Upper lobe of left lung (tissue), 6 donors: ENCODE results near the gene RAB18. TPM values are rescaled to one million over a fixed set of nuclear protein-coding genes. Genes with fewer than 3 reads are reported as not detected.
A peak's percentile ranks its signal among the peaks of the same experiment; 100 is the strongest.

Source experiments
- ATAC-seq, 2 donors: fragments of 200-7000 bp; cut with Tn5 transposase; one replicate each; pipeline ENCODE4 v1.9.1; 2022; ENCODE audit warnings: mild to moderate bottlenecking in 2 of 2, moderate library complexity in 2 of 2; ENCODE audit not compliant: low FRiP score in 2 of 2
- DNase-seq, 2 donors: peaks; one replicate each; pipeline ENCODE4 v3.0.0-alpha.2; 2019 to 2020
- H3K27ac ChIP-seq, 4 donors: fragments of 200-600 bp; sonication (generic); one replicate each; pipeline ENCODE4 v1.5.1; 2016 to 2019
- H3K27me3 ChIP-seq, 4 donors: fragments of 200-600 bp; sonication (generic); one replicate each; pipeline ENCODE4 v1.5.1; 2017 to 2019
- H3K36me3 ChIP-seq, 4 donors: fragments of 200-600 bp; sonication (generic); one replicate each; pipeline ENCODE4 v1.5.1; 2016 to 2019
- H3K4me1 ChIP-seq, 4 donors: fragments of 200-600 bp; sonication (generic); one replicate each; pipeline ENCODE4 v1.5.1; 2018 to 2019
- H3K4me3 ChIP-seq, 4 donors: fragments of 200-600 bp; sonication (generic); one replicate each; pipeline ENCODE4 v1.5.1; 2017 to 2019; ENCODE audit warnings: mild to moderate bottlenecking in 2 of 4, moderate library complexity in 1 of 4
- H3K9me3 ChIP-seq, 4 donors: fragments of 200-600 bp; sonication (generic); one replicate each; pipeline ENCODE4 v1.5.1; 2018 to 2019
- CTCF ChIP-seq, 6 experiments: fragments of 450-650 bp in 4 of 6; fragments of 200-600 bp in 2 of 6; sonication (generic) in 2 of 6; IDR thresholded peaks; one replicate each; pipeline ENCODE4 v1.5.1; 2016 to 2019; ENCODE audit warnings: antibody characterized with exemption in 6 of 6
- EP300 ChIP-seq, 4 donors: sonication (generic); formaldehyde crosslinking; IDR thresholded peaks; one replicate each; pipeline ENCODE4 v1.5.1; 2017; ENCODE audit warnings: antibody characterized with exemption in 4 of 4, control low read depth in 2 of 4
- POLR2A ChIP-seq, 4 donors: fragments of 450-650 bp; IDR thresholded peaks; one replicate each; pipeline ENCODE4 v1.5.1; 2016 to 2017; ENCODE audit warnings: antibody characterized with exemption in 4 of 4, mild to moderate bottlenecking in 2 of 4
- POLR2AphosphoS5 ChIP-seq, 2 donors: sonication (generic); formaldehyde crosslinking; IDR thresholded peaks; one replicate each; pipeline ENCODE4 v1.5.1; 2017; ENCODE audit warnings: antibody characterized with exemption in 2 of 2
- WGBS, 2 donors: methylation state at CpG; one replicate each; pipeline ENCODE4 v1.1.5; 2017 to 2018; 5-methylcytosine and 5-hydroxymethylcytosine counted together
- total RNA-seq, 6 donors: library from RNA; depleted of rRNA in 4 of 6; stranded (reverse); fragments of >200 nt in 4 of 6; gene quantifications; one replicate each; pipeline versions ENCODE4 v1.1.0 to v1.2.1, GENCODE V29; 2016 to 2021
- donor health status: DM: no; HTN: no; CAD: no; lungs with moderate emphysema.
- donor health status: DM: no; HTN: yes; CAD: no; lungs with severe emphysema.

Gene RAB18
- total RNA-seq, 6 donors from 2014 or later, result 27.9 to 91.3 (median 45.0) TPM

GRCh38 chr10:27542812-27543211 lies 38.7 kb downstream of the RAB18 start:
- DNase-seq (no peak), ATAC-seq (no peak)
- H3K4me1 ChIP-seq, result peaks cover 0 to 9% (median 0%) of the 10 kb centered on the region in 4 donors
- 85 to 97% methylated on average over 2 of the region's 2 CpGs for WGBS, 2 donors
- H3K27me3 ChIP-seq, result no peaks in the 10 kb centered on the region
- no peak overlapping the region for H3K27ac ChIP-seq
- no peak overlapping the region for H3K4me3 ChIP-seq
- H3K36me3 ChIP-seq, result peaks cover 0 to 47% (median 13%) of the 10 kb centered on the region in 4 donors
- no peak for TF ChIP-seq EP300 (IDR thresholded peaks at IDR 0.05)
- no peak for TF ChIP-seq CTCF (IDR thresholded peaks at IDR 0.05)
- no peak for TF ChIP-seq POLR2AphosphoS5 (IDR thresholded peaks at IDR 0.05)
- no peak for TF ChIP-seq POLR2A (IDR thresholded peaks at IDR 0.05)
- H3K9me3 ChIP-seq, result no peaks in the 10 kb centered on the region

GRCh38 chr10:27547047-27547446 lies 42.9 kb downstream of the RAB18 start:
- no peak for ATAC-seq
- 95% methylated on average over 2 of the region's 2 CpGs for WGBS, 2 donors

GRCh38 chr10:27547482-27547881 lies 43.4 kb downstream of the RAB18 start:
- H3K27ac ChIP-seq, result no peak overlapping the region
- ATAC-seq, result no peak
- H3K4me1 ChIP-seq, result no peaks in the 10 kb centered on the region
- 94 to 96% methylated on average over 3 of the region's 3 CpGs for WGBS, 2 donors
- no peaks in the 10 kb centered on the region for H3K27me3 ChIP-seq
- no peak for TF ChIP-seq POLR2A (IDR thresholded peaks at IDR 0.05)
- no peak for TF ChIP-seq POLR2AphosphoS5 (IDR thresholded peaks at IDR 0.05)
- TF ChIP-seq EP300 (IDR thresholded peaks at IDR 0.05), result no peak
- no peak for TF ChIP-seq CTCF (IDR thresholded peaks at IDR 0.05)
- H3K9me3 ChIP-seq, result no peaks in the 10 kb centered on the region
- DNase-seq, result no peak
- peaks cover 0 to 25% (median 5%) of the 10 kb centered on the region in 4 donors for H3K36me3 ChIP-seq
- no peak overlapping the region for H3K4me3 ChIP-seq

More at GRCh38 chr10:27547047-27547446, 42.9 kb downstream of the RAB18 start:
- no peak for TF ChIP-seq CTCF (IDR thresholded peaks at IDR 0.05)
- no peak for TF ChIP-seq POLR2AphosphoS5 (IDR thresholded peaks at IDR 0.05)
- no peak for TF ChIP-seq POLR2A (IDR thresholded peaks at IDR 0.05)
- TF ChIP-seq EP300 (IDR thresholded peaks at IDR 0.05), result no peak
- no peaks in the 10 kb centered on the region for H3K9me3 ChIP-seq
- H3K4me3 ChIP-seq, result no peak overlapping the region
- no peak for DNase-seq
- H3K27ac ChIP-seq, result no peak overlapping the region
- H3K4me1 ChIP-seq, result peaks cover 0 to 2% (median 0%) of the 10 kb centered on the region in 4 donors
- H3K27me3 ChIP-seq, result no peaks in the 10 kb centered on the region
- peaks cover 0 to 29% (median 5%) of the 10 kb centered on the region in 4 donors for H3K36me3 ChIP-seq

- TF ChIP-seq POLR2AphosphoS5 (IDR thresholded peaks at IDR 0.05) (no peak), POLR2A (IDR thresholded peaks at IDR 0.05) (no peak), CTCF (IDR thresholded peaks at IDR 0.05) (no peak), EP300 (IDR thresholded peaks at IDR 0.05) (no peak)
- H3K27me3 ChIP-seq, result no peaks in the 10 kb centered on the region
- H3K9me3 ChIP-seq, result no peaks in the 10 kb centered on the region
- 83 to 93% methylated on average over 6 of the region's 6 CpGs for WGBS, 2 donors
- H3K36me3 ChIP-seq, result peaks cover 0 to 3% (median 1%) of the 10 kb centered on the region in 4 donors
- no peak for ATAC-seq
- no peak overlapping the region for H3K27ac ChIP-seq
- DNase-seq, result no peak
- H3K4me3 ChIP-seq, result no peak overlapping the region
- H3K4me1 ChIP-seq, result no peaks in the 10 kb centered on the region
Observed at GRCh38 chr10:27550823-27551222, 46.7 kb downstream of the RAB18 start.

GRCh38 chr10:27558612-27559020 lies 54.5 kb downstream of the RAB18 start:
- Histone ChIP-seq H3K36me3 (no peaks in the 10 kb centered on the region), H3K27me3 (no peaks in the 10 kb centered on the region), H3K9me3 (no peaks in the 10 kb centered on the region), H3K27ac (no peak overlapping the region), H3K4me3 (no peak overlapping the region), H3K4me1 (no peaks in the 10 kb centered on the region)
- ATAC-seq (peak in 1 of 2 donors; percentile 83), DNase-seq (peak in 1 of 2 donors; percentile 46)
- TF ChIP-seq POLR2A (IDR thresholded peaks at IDR 0.05) (no peak), CTCF (IDR thresholded peaks at IDR 0.05) (peak; percentile 22 to 63 (median 49))
- 4 to 6% methylated on average over 3 of the region's 3 CpGs for WGBS, 2 donors
